ENCODE measurements around the gene NFX1.
"Not testable (repeated sequence)": the region's sequence is repeated elsewhere in the genome, so short reads cannot be mapped to it uniquely, and the experiment has no call there.

NFX1 gene

DNA sequence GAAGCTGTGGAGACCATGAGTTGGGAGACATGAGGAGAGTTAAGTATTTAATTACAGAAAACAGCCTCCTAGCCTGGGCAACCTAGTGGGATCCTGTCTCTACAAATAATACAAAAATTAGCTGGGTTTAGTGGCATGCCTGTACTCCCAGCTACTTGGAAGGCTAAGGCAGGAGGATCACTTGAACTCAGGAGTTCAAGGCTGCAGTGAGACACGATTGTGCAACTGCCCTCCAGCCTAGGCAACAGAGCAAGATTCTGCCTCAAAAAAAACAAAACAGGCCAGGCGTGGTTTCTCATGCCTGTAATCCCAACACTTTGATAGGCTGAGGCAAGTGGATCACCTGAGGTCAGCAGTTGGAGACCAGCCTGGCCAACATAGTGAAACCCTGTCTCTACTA is 59.4 kb downstream of the NFX1 start:
- CTCF ChIA-PET: interaction anchor here (1.3 kb wide), 1 partner anchor 25 kb away, joined by 3 read pairs; no protein-coding TSS in a partner anchor
- TF ChIP-seq, protein P1, sequence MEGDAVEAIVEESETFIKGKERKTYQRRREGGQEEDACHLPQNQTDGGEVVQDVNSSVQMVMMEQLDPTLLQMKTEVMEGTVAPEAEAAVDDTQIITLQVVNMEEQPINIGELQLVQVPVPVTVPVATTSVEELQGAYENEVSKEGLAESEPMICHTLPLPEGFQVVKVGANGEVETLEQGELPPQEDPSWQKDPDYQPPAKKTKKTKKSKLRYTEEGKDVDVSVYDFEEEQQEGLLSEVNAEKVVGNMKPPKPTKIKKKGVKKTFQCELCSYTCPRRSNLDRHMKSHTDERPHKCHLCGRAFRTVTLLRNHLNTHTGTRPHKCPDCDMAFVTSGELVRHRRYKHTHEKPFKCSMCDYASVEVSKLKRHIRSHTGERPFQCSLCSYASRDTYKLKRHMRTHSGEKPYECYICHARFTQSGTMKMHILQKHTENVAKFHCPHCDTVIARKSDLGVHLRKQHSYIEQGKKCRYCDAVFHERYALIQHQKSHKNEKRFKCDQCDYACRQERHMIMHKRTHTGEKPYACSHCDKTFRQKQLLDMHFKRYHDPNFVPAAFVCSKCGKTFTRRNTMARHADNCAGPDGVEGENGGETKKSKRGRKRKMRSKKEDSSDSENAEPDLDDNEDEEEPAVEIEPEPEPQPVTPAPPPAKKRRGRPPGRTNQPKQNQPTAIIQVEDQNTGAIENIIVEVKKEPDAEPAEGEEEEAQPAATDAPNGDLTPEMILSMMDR (IDR thresholded peaks at IDR 0.05; ENCODE audit: control extremely low read depth, extremely low read depth, low read depth, missing control alignments): no peak
- POLR2A ChIA-PET: no interaction called here
- DNase-seq (ENCODE audit: extremely low spot score): no peak

DNA sequence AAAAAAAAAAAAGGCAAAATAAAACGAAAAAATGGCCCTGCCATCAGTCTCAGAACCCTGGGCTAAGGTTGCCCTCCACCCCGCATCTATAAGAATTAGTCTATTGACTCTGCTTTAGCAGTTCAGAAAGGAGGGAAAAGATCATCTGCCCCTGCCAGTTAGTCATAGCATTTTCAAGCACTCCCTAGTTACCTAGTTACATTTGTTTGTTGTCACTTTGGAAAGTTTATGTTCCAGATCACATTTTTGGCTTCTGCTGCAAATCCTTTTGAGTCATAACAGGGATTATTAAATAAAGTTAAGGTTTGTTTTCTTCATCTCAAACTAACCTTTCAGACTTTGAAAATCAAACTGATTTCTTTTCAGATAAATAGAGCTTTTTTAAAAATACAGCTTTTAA is 60.0 kb downstream of the NFX1 start:
- ChIA-PET CTCF (interaction anchor here (1.1 to 1.7 kb wide), 4 partner anchors 10 to 24 kb away, joined by 3 to 7 read pairs (median 4); no protein-coding TSS in a partner anchor), POLR2A (no interaction called here)
- TF ChIP-seq, protein P1 (IDR thresholded peaks at IDR 0.05; ENCODE audit: control extremely low read depth, extremely low read depth, low read depth, missing control alignments): no peak
- DNase-seq (ENCODE audit: extremely low spot score): no peak

DNA sequence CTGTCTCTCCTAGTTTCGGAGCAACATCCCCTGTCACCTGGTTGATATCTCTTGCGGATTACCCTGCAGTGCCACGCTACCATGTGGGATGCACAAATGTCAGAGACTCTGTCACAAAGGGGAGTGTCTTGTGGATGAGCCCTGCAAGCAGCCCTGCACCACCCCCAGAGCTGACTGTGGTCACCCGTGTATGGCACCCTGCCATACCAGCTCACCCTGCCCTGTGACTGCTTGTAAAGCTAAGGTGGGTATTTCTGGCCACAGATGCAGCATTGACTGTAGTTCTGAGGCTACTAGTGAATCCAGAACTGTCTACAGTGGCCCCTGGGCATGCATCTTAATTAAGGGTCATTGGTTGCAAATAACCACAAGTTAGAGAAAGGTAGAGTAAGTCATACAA is 61.2 kb downstream of the NFX1 start:
- ChIA-PET CTCF (interaction anchor here (1.2 to 1.7 kb wide), 2 partner anchors 9 to 18 kb away, joined by 3 to 7 read pairs; no protein-coding TSS in a partner anchor), POLR2A (no interaction called here)
- TF ChIP-seq, protein P1 (IDR thresholded peaks at IDR 0.05; ENCODE audit: control extremely low read depth, extremely low read depth, low read depth, missing control alignments): no peak
- DNase-seq (ENCODE audit: extremely low spot score): no peak

DNA sequence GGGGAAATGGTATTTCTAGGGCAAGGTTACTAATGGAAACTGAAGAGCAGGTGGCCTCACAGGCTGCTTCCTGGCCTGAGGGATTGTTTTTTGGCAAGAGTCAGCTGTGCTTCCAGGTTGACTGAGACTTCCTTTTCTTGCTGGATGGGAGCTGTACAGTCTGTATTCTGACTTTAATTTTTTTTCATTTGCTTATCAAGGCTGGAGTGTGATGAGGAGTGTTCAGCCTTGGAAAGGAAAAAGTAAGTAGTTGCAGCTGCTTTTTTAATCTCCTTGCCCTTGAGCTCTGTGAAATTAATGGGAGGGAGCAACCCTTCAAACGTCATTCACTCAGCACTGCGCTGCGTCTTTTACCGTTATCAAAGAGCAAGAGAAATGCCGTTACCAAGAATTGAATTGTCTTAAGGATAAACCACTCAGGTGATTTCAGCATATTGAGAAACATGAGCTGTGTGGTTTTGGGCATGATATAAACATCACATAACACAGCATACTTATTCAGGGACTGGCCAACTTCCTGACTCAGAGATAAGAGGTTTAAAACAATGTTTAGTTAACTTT is 64.4 kb downstream of the NFX1 start:
- DNase-seq (ENCODE audit: extremely low spot score): no peak
- POLR2A ChIA-PET: no interaction called here
- TF ChIP-seq, protein P1 (IDR thresholded peaks at IDR 0.05; ENCODE audit: control extremely low read depth, extremely low read depth, low read depth, missing control alignments): no peak
- CTCF ChIA-PET: interaction anchor here (1.0 to 1.5 kb wide), 2 partner anchors 20 to 98 kb away, joined by 5 to 8 read pairs; no protein-coding TSS in a partner anchor

DNA sequence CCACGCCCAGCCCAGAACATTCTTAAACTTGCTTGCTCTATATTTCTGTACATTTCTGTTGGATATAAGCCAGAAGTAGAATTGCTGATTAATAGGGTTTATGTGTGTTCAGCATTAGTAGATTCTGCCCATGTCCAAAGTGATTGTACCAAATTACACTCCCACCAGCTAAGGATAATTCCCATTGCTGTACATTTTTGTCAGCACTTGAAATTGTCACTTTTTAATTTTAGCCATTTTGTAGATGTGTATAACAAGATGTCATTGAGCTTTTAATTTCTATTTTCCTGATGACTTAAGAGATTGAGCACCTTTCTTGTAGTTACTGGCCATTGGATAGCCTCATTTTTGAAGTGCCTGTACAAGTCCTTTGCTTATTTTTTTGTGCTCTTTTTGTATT is 65.6 kb downstream of the NFX1 start:
- no peak for DNase-seq (ENCODE audit: extremely low spot score)
- TF ChIP-seq, protein P1 (IDR thresholded peaks at IDR 0.05; ENCODE audit: control extremely low read depth, extremely low read depth, low read depth, missing control alignments): no peak
- POLR2A ChIA-PET: no interaction called here
- CTCF ChIA-PET: interaction anchor here (0.7 to 1.0 kb wide), 3 partner anchors 14 to 91 kb away, joined by 3 to 9 read pairs (median 3); partner anchors contain the start of gene AQP3

DNA sequence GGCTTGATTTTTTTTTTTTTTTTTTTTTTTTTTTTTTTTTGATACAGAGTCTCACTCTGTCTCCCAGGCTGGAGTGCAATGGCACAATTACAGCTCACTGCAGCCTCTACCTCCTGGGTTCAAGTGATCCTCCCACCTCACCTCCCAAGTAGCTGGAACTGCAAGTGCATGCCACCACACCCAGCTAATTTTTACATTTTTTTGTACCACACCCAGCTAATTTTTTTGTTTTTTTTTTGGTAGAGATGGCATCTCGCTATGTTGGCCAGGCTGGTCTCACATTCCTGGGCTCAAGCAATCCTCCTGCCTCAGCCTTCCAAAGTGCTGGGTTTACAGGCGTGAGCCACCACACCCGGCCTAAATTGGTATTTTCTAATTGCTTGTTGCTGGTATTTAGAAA is 68.3 kb downstream of the NFX1 start:
- CTCF ChIA-PET: interaction anchor here (0.8 to 3.9 kb wide), 2 partner anchors 15 to 17 kb away, joined by 3 to 29 read pairs; no protein-coding TSS in a partner anchor
- POLR2A ChIA-PET; DNase-seq (ENCODE audit: extremely low spot score): not testable (repeated sequence)

DNA sequence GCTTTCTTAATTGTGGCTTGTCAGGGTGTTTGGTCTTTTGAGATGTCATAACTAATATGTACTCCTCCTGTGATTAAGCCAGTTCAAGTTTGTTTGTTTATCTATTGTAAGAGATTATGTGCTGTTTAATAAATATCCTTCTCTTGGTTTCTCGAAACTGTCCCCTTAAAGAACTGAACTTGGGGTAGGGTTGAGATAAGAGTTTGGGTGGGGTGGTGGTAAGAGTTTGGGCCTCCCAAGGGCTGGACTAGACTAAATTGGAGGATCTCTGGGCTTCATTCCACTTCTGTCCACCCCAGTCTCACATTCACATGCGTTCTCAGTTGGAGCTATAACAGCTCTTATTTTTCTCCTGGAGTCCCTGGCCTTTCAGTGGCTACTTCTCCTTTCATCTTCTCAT is 73.8 kb downstream of the NFX1 start:
- DNase-seq (ENCODE audit: extremely low spot score): no peak
- ChIA-PET POLR2A (no interaction called here), CTCF (interaction anchor here (3.3 kb wide), 1 partner anchor 10 kb away, joined by 31 read pairs; no protein-coding TSS in a partner anchor)
- TF ChIP-seq, protein P1 (IDR thresholded peaks at IDR 0.05; ENCODE audit: control extremely low read depth, extremely low read depth, low read depth, missing control alignments): no peak

DNA sequence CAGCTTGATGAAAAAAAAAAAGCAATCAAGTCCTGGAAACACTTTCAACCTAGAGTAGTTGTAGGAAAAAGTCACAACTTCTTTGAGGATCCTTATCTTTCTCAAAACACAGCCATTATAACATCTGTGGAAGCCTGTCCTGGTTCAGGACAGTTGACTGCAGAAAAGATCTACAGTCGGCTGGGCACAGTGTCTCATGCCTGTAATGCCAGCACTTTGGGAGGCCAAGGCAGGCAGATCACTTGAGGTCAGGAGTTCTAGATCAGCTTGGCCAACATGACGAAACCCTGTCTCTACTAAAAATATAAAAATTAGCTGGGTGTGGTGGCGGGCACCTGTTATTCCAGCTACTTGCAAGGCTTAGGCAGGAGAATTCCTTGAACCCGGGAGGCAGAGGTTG is 74.5 kb downstream of the NFX1 start:
- DNase-seq (ENCODE audit: extremely low spot score); POLR2A ChIA-PET: not testable (repeated sequence)
- CTCF ChIA-PET: interaction anchor here (0.9 to 3.3 kb wide), 2 partner anchors 10 to 102 kb away, joined by 3 to 31 read pairs; no protein-coding TSS in a partner anchor
